Measurements from ENCODE around the gene LDAF1.
"Not testable (repeated sequence)": the region's sequence is repeated elsewhere in the genome, so short reads cannot be mapped to it uniquely, and the experiment has no call there.

Gene LDAF1

GRCh38 chr16:21162661-21163151, 4.2 kb downstream of the LDAF1 start:
- no peak for DNase-seq

- DNase-seq = no peak
These were observed 5.1 kb downstream of the LDAF1 start for GRCh38 chr16:21163576-21163975.

GRCh38 chr16:21164521-21165168, 6.2 kb downstream of the LDAF1 start:
- no peak for DNase-seq

- DNase-seq = no peak
These were observed 8.1 kb downstream of the LDAF1 start for GRCh38 chr16:21166561-21166961.

GRCh38 chr16:21167360-21167759, 8.9 kb downstream of the LDAF1 start:
- DNase-seq = no peak

GRCh38 chr16:21167929-21168602, 9.6 kb downstream of the LDAF1 start:
- DNase-seq = no peak

GRCh38 chr16:21169249-21169981, 10.9 kb downstream of the LDAF1 start:
- no peak for DNase-seq

GRCh38 chr16:21170116-21170515, 11.6 kb downstream of the LDAF1 start:
- DNase-seq = not testable (repeated sequence)

- no peak for DNase-seq
These were observed 14.2 kb downstream of the LDAF1 start for GRCh38 chr16:21172650-21173049.

- no peak for DNase-seq
These were observed 16.9 kb downstream of the LDAF1 start for GRCh38 chr16:21175397-21175796.

- DNase-seq = no peak
These were observed 20.9 kb downstream of the LDAF1 start for GRCh38 chr16:21179126-21179982.

- DNase-seq = no peak
These were observed 21.5 kb downstream of the LDAF1 start for GRCh38 chr16:21179983-21180365.

- no peak for DNase-seq
These were observed 25.5 kb downstream of the LDAF1 start for GRCh38 chr16:21183995-21184394.

GRCh38 chr16:21184834-21185233, 26.4 kb downstream of the LDAF1 start:
- DNase-seq = no peak

- DNase-seq = no peak
These were observed 27.3 kb downstream of the LDAF1 start for GRCh38 chr16:21185659-21186325.

- DNase-seq = no peak
These were observed 27.8 kb downstream of the LDAF1 start for GRCh38 chr16:21186326-21186691.

- no peak for DNase-seq
These were observed 30.8 kb downstream of the LDAF1 start for GRCh38 chr16:21189311-21189710.

- DNase-seq = no peak
These were observed 31.5 kb downstream of the LDAF1 start for GRCh38 chr16:21190013-21190412.

GRCh38 chr16:21190599-21190998, 32.1 kb downstream of the LDAF1 start:
- DNase-seq = no peak

GRCh38 chr16:21192991-21193390, 34.5 kb downstream of the LDAF1 start:
- DNase-seq = no peak

GRCh38 chr16:21194771-21195301, 36.4 kb downstream of the LDAF1 start:
- no peak for DNase-seq

- not testable (repeated sequence) for DNase-seq
These were observed 36.9 kb downstream of the LDAF1 start for GRCh38 chr16:21195330-21195729.

All from NCI-H510A (cell line).